Endothelial cell of umbilical vein (primary cell): Measurements from ENCODE around the gene NUP153.

Experiments
- CTCF ChIP-seq, 2 donors: IDR thresholded peaks; 1 replicate in 1 of 2; 2 replicates in 1 of 2; pipeline ENCODE4 v1.5.1; 2011; ENCODE audit warnings: low read length in 2 of 2, mild to moderate bottlenecking in 2 of 2, moderate library complexity in 2 of 2, control low read depth in 1 of 2, inconsistent platforms in 1 of 2, low read depth in 1 of 2; ENCODE audit not compliant: insufficient read depth in 1 of 2; ENCODE audit errors: extremely low read depth in 1 of 2
- JUN ChIP-seq: IDR thresholded peaks from 2 replicates; pipeline ENCODE4 v1.6.1; 2011; ENCODE audit warnings: borderline replicate concordance, low read depth; ENCODE audit not compliant: insufficient read length, insufficient read depth
- POLR2A ChIP-seq: IDR thresholded peaks from 2 replicates; pipeline ENCODE4 v1.6.1; 2012; ENCODE audit warnings: low read depth, mild to moderate bottlenecking, control low read depth, low read length
- POLR2AphosphoS5 ChIP-seq: IDR thresholded peaks from 2 replicates; pipeline ENCODE4 v1.6.1; 2012; ENCODE audit warnings: low read depth, mild to moderate bottlenecking, control low read depth, low read length, moderate library complexity; ENCODE audit not compliant: insufficient read depth

- TF ChIP-seq CTCF (IDR thresholded peaks at IDR 0.05; ENCODE audit: extremely low read depth in 1 of 2, insufficient read depth in 1 of 2, low read depth in 1 of 2, low read length in 2 of 2) (no peak), JUN (peak; percentile 38), POLR2A (no peak), POLR2AphosphoS5 (no peak)
Observed at GRCh38 chr6:17583811-17584210, 122.9 kb downstream of the NUP153 start.
